Sigmoid colon (tissue), 7 donors: ENCODE results near the gene ASPSCR1. TPM values are rescaled to one million over a fixed set of nuclear protein-coding genes. Genes with fewer than 3 reads are reported as not detected.

Source experiments
- DNase-seq: peaks from one replicate; pipeline ENCODE4 v3.0.0-alpha.2; 2019
- H3K27ac ChIP-seq, 4 donors: fragments of 200-600 bp; sonication (generic); one replicate each; pipeline ENCODE4 v1.5.1; 2016 to 2019; ENCODE audit warnings: mild to moderate bottlenecking in 1 of 4
- H3K27me3 ChIP-seq, 3 donors: fragments of 200-600 bp; sonication (generic); one replicate each; pipeline ENCODE4 v1.5.1; 2019; ENCODE audit warnings: mild to moderate bottlenecking in 1 of 3
- H3K36me3 ChIP-seq, 4 donors: fragments of 200-600 bp; sonication (generic); one replicate each; pipeline ENCODE4 v1.5.1; 2016 to 2019
- H3K4me1 ChIP-seq, 4 donors: fragments of 200-600 bp; sonication (generic); one replicate each; pipeline ENCODE4 v1.5.1; 2017 to 2019
- H3K4me3 ChIP-seq, 4 donors: fragments of 200-600 bp; sonication (generic); one replicate each; pipeline ENCODE4 v1.5.1; 2017 to 2019; ENCODE audit warnings: mild to moderate bottlenecking in 2 of 4, moderate library complexity in 1 of 4
- H3K9me3 ChIP-seq, 4 donors: fragments of 200-600 bp in 3 of 4; sonication (generic) in 3 of 4; one replicate each; pipeline versions ENCODE4 v1.5.1 to v1.6.1; 2013 to 2019
- CTCF ChIP-seq, 4 experiments: fragments of 450-650 bp in 3 of 4; fragments of 200-600 bp in 1 of 4; IDR thresholded peaks; one replicate each; pipeline ENCODE4 v1.5.1; 2016 to 2019; ENCODE audit warnings: antibody characterized with exemption in 4 of 4, mild to moderate bottlenecking in 3 of 4, moderate library complexity in 2 of 4
- EP300 ChIP-seq, 4 donors: sonication (generic); formaldehyde crosslinking; IDR thresholded peaks; one replicate each; pipeline ENCODE4 v1.6.1; 2017; ENCODE audit warnings: antibody characterized with exemption in 4 of 4
- POLR2A ChIP-seq, 2 donors: fragments of 450-650 bp; IDR thresholded peaks; one replicate each; pipeline ENCODE4 v1.6.1; 2016; ENCODE audit warnings: antibody characterized with exemption in 2 of 2, mild to moderate bottlenecking in 2 of 2, moderate library complexity in 2 of 2
- POLR2AphosphoS5 ChIP-seq, 4 donors: sonication (generic); formaldehyde crosslinking; IDR thresholded peaks; one replicate each; pipeline ENCODE4 v1.6.1; 2017; ENCODE audit warnings: antibody characterized with exemption in 4 of 4
- WGBS, 2 donors: extraction: QIAGEN DNeasy Blood & Tissue Kit; methylation state at CpG; one replicate each; pipeline ENCODE4 v1.1.7; 2013; 5-methylcytosine and 5-hydroxymethylcytosine counted together
- intact Hi-C: fragments of 100-400 bp; cut with DNase I; formaldehyde crosslinking; loops from one replicate; pipeline ENCODE4 v1.15.1; 2023
- polyA plus RNA-seq, 3 donors: library from polyadenylated mRNA; stranded (reverse); fragments of 200-250 nt; gene quantifications; one replicate each; pipeline ENCODE4 v1.2.3, GENCODE V29; 2013
- total RNA-seq, 4 donors: library from RNA; depleted of rRNA; stranded (reverse); fragments of >200 nt; gene quantifications; one replicate each; pipeline ENCODE4 v1.1.0, GENCODE V29; 2016
- donor health status: healthy with polysubstance abuse.
- donor health status: Bipolar disorder and iron deficiency.
- donor health status: healthy.

The ASPSCR1 gene
- total and polyA plus RNA-seq, 7 donors: 9.3 to 35.9 (median 23.4) TPM

GRCh38 chr17:81955058-81955681 is 22.3 kb upstream of the ASPSCR1 start:
- H3K36me3 ChIP-seq: no peaks in the 10 kb centered on the region
- H3K27me3 ChIP-seq: peaks cover 18 to 63% (median 31%) of the 10 kb centered on the region in 3 donors
- no peaks in the 10 kb centered on the region for H3K9me3 ChIP-seq
- no peak overlapping the region for H3K4me3 ChIP-seq
- TF ChIP-seq POLR2AphosphoS5 (IDR thresholded peaks at IDR 0.05): no peak
- no peak for TF ChIP-seq POLR2A (IDR thresholded peaks at IDR 0.05)
- TF ChIP-seq EP300 (IDR thresholded peaks at IDR 0.05): no peak
- TF ChIP-seq CTCF (IDR thresholded peaks at IDR 0.05): no peak
- no peak overlapping the region for H3K27ac ChIP-seq
- peaks cover 0 to 11% (median 11%) of the 10 kb centered on the region in 4 donors for H3K4me1 ChIP-seq
- intact Hi-C loops: no loop called here
- 89 to 92% methylated on average over 26 of the region's 26 CpGs for WGBS, 2 donors
- no peak for DNase-seq

- Histone ChIP-seq H3K36me3 (no peaks in the 10 kb centered on the region), H3K4me3 (no peak overlapping the region), H3K4me1 (peaks cover 0 to 18% (median 16%) of the 10 kb centered on the region in 4 donors), H3K27me3 (peaks cover 24 to 69% (median 39%) of the 10 kb centered on the region in 3 donors), H3K9me3 (no peaks in the 10 kb centered on the region), H3K27ac (no peak overlapping the region)
- TF ChIP-seq POLR2AphosphoS5 (IDR thresholded peaks at IDR 0.05) (no peak), CTCF (IDR thresholded peaks at IDR 0.05) (no peak), EP300 (IDR thresholded peaks at IDR 0.05) (no peak), POLR2A (IDR thresholded peaks at IDR 0.05) (no peak)
- DNase-seq: no peak
- intact Hi-C loops: no loop called here
- WGBS, 2 donors: 77 to 87% methylated on average over 13 of the region's 13 CpGs
Observed at GRCh38 chr17:81955756-81956544, 21.5 kb upstream of the ASPSCR1 start.

- 88 to 90% methylated on average over 45 of the region's 45 CpGs for WGBS, 2 donors
- intact Hi-C loops: no loop called here
- no peak for DNase-seq
Observed at GRCh38 chr17:81956607-81957589, 20.5 kb upstream of the ASPSCR1 start.

More at GRCh38 chr17:81956607-81957589, 20.5 kb upstream of the ASPSCR1 start:
- H3K4me1 ChIP-seq: peaks cover 0 to 27% (median 21%) of the 10 kb centered on the region in 4 donors
- H3K4me3 ChIP-seq: no peak overlapping the region
- H3K9me3 ChIP-seq: no peaks in the 10 kb centered on the region
- H3K27me3 ChIP-seq: peaks cover 29 to 79% (median 46%) of the 10 kb centered on the region in 3 donors
- H3K36me3 ChIP-seq: no peaks in the 10 kb centered on the region
- no peak for TF ChIP-seq POLR2A (IDR thresholded peaks at IDR 0.05)
- no peak for TF ChIP-seq CTCF (IDR thresholded peaks at IDR 0.05)
- no peak for TF ChIP-seq POLR2AphosphoS5 (IDR thresholded peaks at IDR 0.05)
- no peak for TF ChIP-seq EP300 (IDR thresholded peaks at IDR 0.05)
- no peak overlapping the region for H3K27ac ChIP-seq
